Astrocyte of the cerebellum (primary cell): ENCODE measurements around the gene WAS.

Experiments used
- DNase-seq: peaks from one replicate; pipeline ENCODE4 v3.0.0-alpha.2; 2011; ENCODE audit warnings: low read depth
- H3K4me3 ChIP-seq: 2 replicates; pipeline ENCODE4 v1.5.1; 2011; ENCODE audit warnings: mild to moderate bottlenecking, low read depth, low read length, moderate library complexity
- in situ Hi-C: cut with HindIII; loops from 2 replicates; pipeline ENCODE4 v1.10.0; 2017; ENCODE audit warnings: low sequenced_read_pairs
- TF ChIP-seq, protein P1 (sequence below): IDR thresholded peaks from 2 replicates; pipeline ENCODE4 v1.5.1; 2012; ENCODE audit warnings: low read length, low read depth, moderate library complexity, mild to moderate bottlenecking; ENCODE audit errors: missing control alignments

Gene WAS

DNA sequence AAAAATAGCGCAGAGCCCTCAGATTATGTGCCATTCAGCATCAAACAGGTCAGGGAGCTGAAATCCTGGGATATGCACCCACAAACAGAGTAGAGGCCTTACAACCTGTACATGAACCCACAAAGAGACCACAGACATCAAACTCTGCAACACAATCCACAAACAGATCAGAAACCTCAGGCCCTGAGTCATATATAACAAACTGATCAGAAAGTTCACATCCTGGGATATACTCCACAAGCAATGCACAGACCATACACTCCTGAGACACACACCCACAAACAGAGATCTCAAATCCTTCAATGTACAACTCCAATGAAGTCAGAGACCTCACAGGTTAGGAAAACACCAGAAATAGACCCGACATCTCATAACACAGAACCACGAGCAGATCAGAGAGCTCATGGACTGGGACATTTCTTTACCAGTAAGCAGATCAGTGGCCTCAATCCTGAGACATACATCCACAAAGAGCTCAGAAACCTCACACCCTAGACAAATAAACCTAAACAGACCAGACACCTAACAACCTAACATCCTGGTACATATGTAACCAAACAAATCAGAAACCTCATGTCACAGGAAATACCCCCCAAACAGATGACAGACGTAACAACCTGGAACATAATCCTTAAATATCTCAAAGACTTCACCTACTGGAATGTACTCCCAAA lies 37.1 kb downstream of the WAS start:
- in situ Hi-C loops = no loop called here
- no peak for DNase-seq
- TF ChIP-seq, protein P1, sequence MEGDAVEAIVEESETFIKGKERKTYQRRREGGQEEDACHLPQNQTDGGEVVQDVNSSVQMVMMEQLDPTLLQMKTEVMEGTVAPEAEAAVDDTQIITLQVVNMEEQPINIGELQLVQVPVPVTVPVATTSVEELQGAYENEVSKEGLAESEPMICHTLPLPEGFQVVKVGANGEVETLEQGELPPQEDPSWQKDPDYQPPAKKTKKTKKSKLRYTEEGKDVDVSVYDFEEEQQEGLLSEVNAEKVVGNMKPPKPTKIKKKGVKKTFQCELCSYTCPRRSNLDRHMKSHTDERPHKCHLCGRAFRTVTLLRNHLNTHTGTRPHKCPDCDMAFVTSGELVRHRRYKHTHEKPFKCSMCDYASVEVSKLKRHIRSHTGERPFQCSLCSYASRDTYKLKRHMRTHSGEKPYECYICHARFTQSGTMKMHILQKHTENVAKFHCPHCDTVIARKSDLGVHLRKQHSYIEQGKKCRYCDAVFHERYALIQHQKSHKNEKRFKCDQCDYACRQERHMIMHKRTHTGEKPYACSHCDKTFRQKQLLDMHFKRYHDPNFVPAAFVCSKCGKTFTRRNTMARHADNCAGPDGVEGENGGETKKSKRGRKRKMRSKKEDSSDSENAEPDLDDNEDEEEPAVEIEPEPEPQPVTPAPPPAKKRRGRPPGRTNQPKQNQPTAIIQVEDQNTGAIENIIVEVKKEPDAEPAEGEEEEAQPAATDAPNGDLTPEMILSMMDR = no peak
- H3K4me3 ChIP-seq = no peak overlapping the region

DNA sequence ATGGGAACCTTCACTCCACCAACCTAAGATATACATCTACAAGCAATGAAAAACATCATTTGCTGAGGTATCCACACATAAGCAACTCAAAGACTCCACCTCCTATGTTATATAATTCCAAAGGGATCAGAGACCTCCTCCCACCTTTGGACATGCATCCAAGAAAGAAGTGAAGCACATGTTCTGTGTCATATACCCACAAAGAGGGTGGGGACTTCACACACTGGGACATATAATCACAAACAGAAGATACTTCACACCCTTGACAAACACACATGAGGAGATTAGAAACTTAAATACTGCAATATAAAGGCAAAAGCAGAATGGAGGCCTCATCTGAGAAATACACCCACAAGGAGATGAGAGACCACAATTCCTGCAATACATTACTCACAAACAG lies 38.3 kb downstream of the WAS start:
- H3K4me3 ChIP-seq = no peak overlapping the region
- TF ChIP-seq, protein P1 = no peak
- DNase-seq = no peak
- in situ Hi-C loops = no loop called here

DNA sequence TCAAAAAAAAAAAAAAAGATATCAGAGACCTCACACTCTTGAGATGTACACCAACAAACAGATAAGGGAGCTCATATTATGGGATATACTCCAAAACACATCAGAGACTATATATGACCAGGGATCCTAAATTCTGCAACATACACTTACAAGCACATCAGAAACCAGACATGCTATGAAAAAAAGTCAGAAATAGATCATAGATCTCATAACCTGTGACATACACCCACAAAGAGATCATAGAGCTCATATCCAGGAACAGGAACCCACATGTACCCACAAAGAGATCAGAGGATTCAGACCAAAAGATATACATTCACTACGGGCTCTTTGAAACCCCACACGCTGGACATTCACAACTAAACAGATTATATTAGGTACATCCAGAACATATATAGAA lies 43.0 kb downstream of the WAS start:
- DNase-seq = no peak
- in situ Hi-C loops = no loop called here
- TF ChIP-seq, protein P1 = no peak
- no peak overlapping the region for H3K4me3 ChIP-seq

DNA sequence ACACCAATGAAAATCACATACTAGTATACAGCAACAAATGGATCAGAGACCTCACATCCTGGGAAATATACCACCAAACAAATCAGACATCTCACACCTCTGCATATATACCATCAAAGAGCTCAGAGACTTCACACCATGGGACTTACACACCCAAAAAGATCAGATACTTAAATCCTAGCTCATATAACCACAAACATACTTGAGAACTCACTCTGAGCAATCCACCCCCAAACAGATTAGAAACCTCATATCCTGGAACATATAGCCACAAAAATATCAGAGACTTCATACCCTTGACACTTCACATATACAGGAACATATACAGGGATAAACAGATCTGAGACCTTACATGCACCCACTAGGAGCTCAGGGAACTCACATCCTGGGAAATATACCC lies 45.1 kb downstream of the WAS start:
- no peak overlapping the region for H3K4me3 ChIP-seq
- TF ChIP-seq, protein P1 = no peak
- in situ Hi-C loops = no loop called here
- no peak for DNase-seq

DNA sequence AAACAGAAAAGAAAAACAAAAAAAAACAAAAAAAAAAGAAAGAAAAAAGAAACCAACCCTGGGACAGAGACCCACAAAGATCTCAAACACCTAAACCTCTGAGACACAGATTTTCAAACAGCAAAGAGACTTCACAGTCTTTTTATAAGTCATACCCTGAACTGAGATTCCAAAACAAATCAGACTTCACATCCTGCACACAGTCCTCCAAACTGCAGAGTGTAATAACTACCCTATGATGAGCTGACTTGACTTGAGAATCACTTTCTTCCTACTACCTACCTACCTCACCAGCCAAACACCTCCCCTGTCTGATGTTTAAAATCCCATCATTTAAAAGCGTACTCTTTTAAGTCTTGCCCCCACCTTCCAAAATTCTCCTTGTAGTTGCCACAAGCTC lies 52.7 kb downstream of the WAS start:
- TF ChIP-seq, protein P1 = no peak
- no peak for DNase-seq
- in situ Hi-C loops = no loop called here
- H3K4me3 ChIP-seq = peak overlapping the region; percentile 55

DNA sequence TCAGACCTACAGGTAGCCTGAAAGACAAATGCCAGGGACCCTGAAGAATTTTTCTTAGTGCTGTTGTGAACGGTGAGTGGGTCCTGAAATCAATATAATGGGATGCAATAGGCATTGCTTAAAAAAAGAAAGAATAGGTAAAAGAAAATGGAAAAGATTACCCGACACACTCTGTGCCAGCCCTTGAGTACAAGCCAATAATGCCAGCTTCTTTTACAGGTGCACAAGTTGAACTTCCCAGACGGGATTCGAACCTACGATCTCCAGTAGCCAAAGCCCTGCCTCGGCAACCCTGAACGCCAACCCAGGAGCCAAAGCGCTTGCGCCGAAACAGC lies 53.2 kb downstream of the WAS start:
- no peak for DNase-seq
- in situ Hi-C loops = no loop called here
- TF ChIP-seq, protein P1 = no peak
- H3K4me3 ChIP-seq = peak overlapping the region; percentile 55
